HCT116 (cell line): ENCODE measurements around the gene MAP4. TPM values are rescaled to one million over a fixed set of nuclear protein-coding genes. Genes with fewer than 3 reads are reported as not detected.

ENCODE experiments used
- ATAC-seq: fragments of 200-7000 bp; cut with Tn5 transposase; 2 replicates; pipeline ENCODE4 v1.9.1; 2020; ENCODE audit warnings: mild to moderate bottlenecking, moderate library complexity
- BruUV-seq: library from RNA; stranded (reverse); fragments of 400-500 nt; replicated peaks from 2 replicates; lab custom pipeline; 2021; lab: Mats Ljungman, UMichigan
- CTCF ChIA-PET: fragments of 300-600 bp; sonication (Branson Sonifier 250); formaldehyde crosslinking; loops from one replicate; lab custom pipeline; 2021; ENCODE audit warnings: antibody characterized with exemption; lab: Charles Lee
- POLR2A ChIA-PET: fragments of 300-600, 350-600 bp; sonication (Branson Sonifier 250); formaldehyde crosslinking; loops from one replicate; lab custom pipeline; 2021; ENCODE audit warnings: antibody characterized with exemption; lab: Charles Lee
- RAD21 ChIA-PET, 2 experiments: fragments of 300-600 bp; sonication (Branson Sonifier 250); formaldehyde crosslinking; loops; one replicate each; lab custom pipeline; 2023; ENCODE audit warnings: low total read pairs in 2 of 2; ENCODE audit not compliant: uncharacterized antibody in 2 of 2, unreplicated experiment in 2 of 2, low non-redundant PET in 1 of 2; lab: Charles Lee
- DNase-seq: peaks from one replicate; pipeline ENCODE4 v3.0.0-alpha.2; 2010; ENCODE audit warnings: low read depth, low spot score
- H2AFZ ChIP-seq: fragments of 200-600 bp; shearing (Covaris generic), sonication (generic); 2 replicates; pipeline ENCODE4 v1.6.1; 2017; ENCODE audit warnings: low read depth, mixed run types, mixed read lengths, antibody characterized with exemption, low read length; ENCODE audit not compliant: poor library complexity, severe bottlenecking
- H3K27ac ChIP-seq: 2 replicates; pipeline ENCODE4 v1.5.1; 2012; ENCODE audit warnings: low read depth, low read length
- H3K27me3 ChIP-seq: fragments of 200-600 bp; sonication (generic); 2 replicates; pipeline ENCODE4 v1.6.1; 2016; ENCODE audit warnings: mixed run types, low read length, mixed read lengths; ENCODE audit not compliant: insufficient read depth
- H3K36me3 ChIP-seq, 2 experiments: fragments of 200-500 bp in 1 of 2; fragments of 200-600 bp in 1 of 2; sonication (Bioruptor generic) in 1 of 2; sonication (generic) in 1 of 2; 2 replicates each; pipeline versions ENCODE4 v1.5.1 to v1.6.1; 2014 to 2016; ENCODE audit warnings: low read length in 2 of 2, inconsistent platforms in 1 of 2, mixed read lengths in 1 of 2, mixed run types in 1 of 2; ENCODE audit not compliant: insufficient read depth in 2 of 2, control insufficient read depth in 1 of 2
- H3K4me1 ChIP-seq, 2 experiments: fragments of 200-600 bp in 1 of 2; sonication (generic) in 1 of 2; 2 replicates each; pipeline versions ENCODE4 v1.5.1 to v1.6.1; 2012 to 2017; ENCODE audit warnings: low read length in 2 of 2, inconsistent platforms in 1 of 2, mild to moderate bottlenecking in 1 of 2, mixed read lengths in 1 of 2, mixed run types in 1 of 2, moderate library complexity in 1 of 2; ENCODE audit not compliant: insufficient read depth in 2 of 2, control insufficient read depth in 1 of 2
- H3K4me2 ChIP-seq: fragments of 200-600 bp; sonication (generic); 2 replicates; pipeline ENCODE4 v1.6.1; 2017; ENCODE audit warnings: mixed run types, low read length, mixed read lengths
- H3K4me3 ChIP-seq, 2 experiments: fragments of 200-600 bp in 1 of 2; sonication (generic) in 1 of 2; replicated peaks in 1 of 2; 2 replicates each; pipeline ENCODE4 v1.5.1; 2011 to 2016; ENCODE audit warnings: low read length in 2 of 2, control low read depth in 1 of 2, low read depth in 1 of 2, mild to moderate bottlenecking in 1 of 2, mixed read lengths in 1 of 2, mixed run types in 1 of 2
- H3K79me2 ChIP-seq: fragments of 200-600 bp; sonication (generic); 2 replicates; pipeline ENCODE4 v1.6.1; 2017; ENCODE audit warnings: mild to moderate bottlenecking, mixed run types, low read length, moderate library complexity, mixed read lengths; ENCODE audit not compliant: insufficient read depth
- H3K9ac ChIP-seq: fragments of 200-600 bp; sonication (generic); 2 replicates; pipeline ENCODE4 v1.6.1; 2016; ENCODE audit warnings: low read length, mixed read lengths
- H3K9me2 ChIP-seq: fragments of 200-600 bp; sonication (generic), shearing (Covaris generic); 2 replicates; pipeline ENCODE4 v1.6.1; 2017; ENCODE audit warnings: mixed run types, mild to moderate bottlenecking, moderate library complexity; ENCODE audit not compliant: insufficient read depth
- H3K9me3 ChIP-seq, 2 experiments: fragments of 200-500 bp in 1 of 2; fragments of 200-600 bp in 1 of 2; sonication (Bioruptor generic) in 1 of 2; sonication (generic) in 1 of 2; 2 replicates each; pipeline ENCODE4 v1.6.1; 2014 to 2017; ENCODE audit warnings: low read length in 2 of 2, mixed read lengths in 2 of 2, inconsistent platforms in 1 of 2, low read depth in 1 of 2, mild to moderate bottlenecking in 1 of 2, mixed run types in 1 of 2, moderate library complexity in 1 of 2; ENCODE audit not compliant: control insufficient read depth in 1 of 2, insufficient read depth in 1 of 2
- H4K20me1 ChIP-seq: fragments of 200-600 bp; sonication (generic), shearing (Covaris generic); 2 replicates; pipeline ENCODE4 v1.6.1; 2017; ENCODE audit warnings: mixed run types, mild to moderate bottlenecking, moderate library complexity; ENCODE audit not compliant: insufficient read depth
- ATF3 ChIP-seq: IDR thresholded peaks from 2 replicates; pipeline ENCODE4 v1.6.1; 2012
- CBX3 ChIP-seq: IDR thresholded peaks from 2 replicates; pipeline ENCODE4 v1.6.1; 2012; ENCODE audit warnings: low read depth
- CEBPB ChIP-seq: IDR thresholded peaks from 2 replicates; pipeline ENCODE4 v1.6.1; 2012; ENCODE audit warnings: low read depth
- EZH2phosphoT487 ChIP-seq: fragments of 200-600 bp; IDR thresholded peaks from 2 replicates; pipeline ENCODE4 v1.6.1; 2018; ENCODE audit warnings: antibody characterized with exemption, borderline replicate concordance
- FOSL1 ChIP-seq: IDR thresholded peaks from 2 replicates; pipeline ENCODE4 v1.6.1; 2012; ENCODE audit warnings: low read depth
- JUND ChIP-seq: IDR thresholded peaks from 2 replicates; pipeline ENCODE4 v1.6.1; 2012
- POLR2A ChIP-seq: IDR thresholded peaks from 2 replicates; pipeline ENCODE4 v1.7.0; 2011; ENCODE audit warnings: borderline replicate concordance; ENCODE audit not compliant: insufficient read depth, insufficient read length; ENCODE audit errors: extremely low read depth
- POLR2AphosphoS5 ChIP-seq: IDR thresholded peaks from 2 replicates; pipeline ENCODE4 v1.6.1; 2011; ENCODE audit warnings: mild to moderate bottlenecking, low read depth, low read length, moderate library complexity
- SP1 ChIP-seq: IDR thresholded peaks from 2 replicates; pipeline ENCODE4 v1.6.1; 2012; ENCODE audit warnings: low read depth
- SRF ChIP-seq: IDR thresholded peaks from 2 replicates; pipeline ENCODE4 v1.6.1; 2012; ENCODE audit warnings: low read depth
- YY1 ChIP-seq: IDR thresholded peaks from 2 replicates; pipeline ENCODE4 v1.6.1; 2011; ENCODE audit warnings: low read length, low read depth, moderate library complexity, mild to moderate bottlenecking; ENCODE audit not compliant: insufficient replicate concordance; ENCODE audit errors: extremely low read depth
- ZFX ChIP-seq: fragments of 450-650 bp; IDR thresholded peaks from 2 replicates; pipeline ENCODE4 v1.6.1; 2017
- intact Hi-C: fragments of 100-400 bp; cut with micrococcal nuclease; formaldehyde crosslinking; loops from 2 replicates; pipeline ENCODE4 v1.10.0; 2022
- total RNA-seq: library from RNA; stranded (reverse); gene quantifications from one replicate; pipeline ENCODE4 v1.2.1, GENCODE V29; 2021; ENCODE audit not compliant: unreplicated experiment
- TF ChIP-seq, protein P1 (sequence below): IDR thresholded peaks from 2 replicates; pipeline ENCODE4 v1.6.1; 2012

MAP4 gene
- total RNA-seq, 1 experiment from 2014 or later = 200 TPM

- no TSS peak for BruUV-seq
- H3K4me1 ChIP-seq = peaks cover 13 to 27% of the 10 kb centered on the region in 2 experiments
- POLR2A ChIA-PET = no interaction called here
- H4K20me1 ChIP-seq = peaks cover 10% of the 10 kb centered on the region; the same call in 1 of the 2 replicates
- RAD21 ChIA-PET = no interaction called here
- no peaks in the 10 kb centered on the region for H3K36me3 ChIP-seq
- no peak overlapping the region for H3K4me3 ChIP-seq
- H3K27ac ChIP-seq = no peak overlapping the region
- peaks cover 92% of the 10 kb centered on the region for H3K79me2 ChIP-seq
- H3K9me2 ChIP-seq = no peaks in the 10 kb centered on the region
- H3K27me3 ChIP-seq = no peaks in the 10 kb centered on the region
- H3K9ac ChIP-seq = no peak overlapping the region
- intact Hi-C loops = no loop called here
- TF ChIP-seq JUND (no peak), CEBPB (no peak), CBX3 (no peak), ZFX (no peak)
- DNase-seq = no peak
- no peak overlapping the region for H2AFZ ChIP-seq
- CTCF ChIA-PET = no interaction called here
- ATAC-seq = no peak
- no peaks in the 10 kb centered on the region for H3K9me3 ChIP-seq
- no peak overlapping the region for H3K4me2 ChIP-seq
Observed at GRCh38 chr3:48022178-48022577, 6.0 kb upstream of the MAP4 start.

GRCh38 chr3:48018841-48019240 lies 2.6 kb upstream of the MAP4 start:
- POLR2A ChIA-PET = no interaction called here
- BruUV-seq = no TSS peak
- CTCF ChIA-PET = interaction anchor here (1.1 kb wide), 1 partner anchor 132 kb away, joined by 4 read pairs; no protein-coding TSS in a partner anchor
- no peak overlapping the region for H3K4me3 ChIP-seq
- peak overlapping the region; percentile 34; the same call in 1 of the 2 replicates for H3K27ac ChIP-seq
- ATAC-seq (peak; percentile 61), DNase-seq (no peak)
- H3K36me3 ChIP-seq = no peaks in the 10 kb centered on the region
- no peaks in the 10 kb centered on the region for H4K20me1 ChIP-seq
- no peaks in the 10 kb centered on the region for H3K9me3 ChIP-seq
- H3K79me2 ChIP-seq = peaks cover 94% of the 10 kb centered on the region
- H3K9me2 ChIP-seq = no peaks in the 10 kb centered on the region
- RAD21 ChIA-PET = no interaction called here
- peaks cover 36 to 57% of the 10 kb centered on the region in 2 experiments for H3K4me1 ChIP-seq
- intact Hi-C loops = no loop called here
- TF ChIP-seq ATF3 (peak; percentile 42; the same call in 1 of the 2 replicates), YY1 (peak; percentile 61), POLR2A (no peak), SRF (no peak), JUND (peak; percentile 41; the same call in 1 of the 2 replicates), CEBPB (peak; percentile 71), EZH2phosphoT487 (no peak), SP1 (no peak), POLR2AphosphoS5 (no peak), ZFX (no peak), FOSL1 (peak; percentile 46; the same call in 1 of the 2 replicates)
- TF ChIP-seq, protein P1, sequence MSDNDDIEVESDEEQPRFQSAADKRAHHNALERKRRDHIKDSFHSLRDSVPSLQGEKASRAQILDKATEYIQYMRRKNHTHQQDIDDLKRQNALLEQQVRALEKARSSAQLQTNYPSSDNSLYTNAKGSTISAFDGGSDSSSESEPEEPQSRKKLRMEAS = peak; percentile 38
- no peak overlapping the region for H2AFZ ChIP-seq
- H3K27me3 ChIP-seq = no peaks in the 10 kb centered on the region
- H3K9ac ChIP-seq = no peak overlapping the region
- H3K4me2 ChIP-seq = peak overlapping the region; percentile 40
